NCI-H774 (cell line): ENCODE results near the gene BMF.

ENCODE experiments used
- DNase-seq: peaks from one replicate; lab custom pipeline; 2025; lab: John Stamatoyannopoulos, UW

Gene BMF

GRCh38 chr15:40065166-40065565 lies 43.5 kb downstream of the BMF start:
- DNase-seq = peak; percentile 71

- no peak for DNase-seq
Observed at GRCh38 chr15:40064231-40064894, 44.3 kb downstream of the BMF start.

DNA sequence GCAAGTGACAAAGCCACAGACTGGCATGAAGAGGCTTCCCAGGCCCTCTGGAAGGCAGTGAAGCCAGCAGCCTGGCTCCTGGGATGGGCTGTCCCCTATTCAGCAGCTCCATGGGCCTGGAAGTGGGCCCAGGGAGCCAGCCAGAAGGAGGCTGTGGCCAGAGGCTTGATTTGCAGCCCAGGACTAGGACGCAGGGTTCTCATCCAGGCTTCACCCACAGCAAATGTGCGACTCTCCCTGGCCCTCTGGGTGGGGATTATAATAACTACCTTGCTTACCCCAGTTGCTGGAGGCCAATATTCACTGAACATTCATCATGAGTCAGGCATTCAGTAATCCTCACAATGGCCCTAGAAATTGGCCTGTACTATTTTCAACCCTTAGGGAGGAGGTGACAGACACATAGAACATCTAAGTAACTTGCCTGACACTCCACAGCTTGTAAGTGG lies 45.1 kb downstream of the BMF start:
- DNase-seq = no peak

- no peak for DNase-seq
Observed at GRCh38 chr15:40062816-40063562, 45.7 kb downstream of the BMF start.

- DNase-seq = no peak
Observed at GRCh38 chr15:40061212-40061901, 47.3 kb downstream of the BMF start.

- no peak for DNase-seq
Observed at GRCh38 chr15:40060236-40060961, 48.3 kb downstream of the BMF start.

DNA sequence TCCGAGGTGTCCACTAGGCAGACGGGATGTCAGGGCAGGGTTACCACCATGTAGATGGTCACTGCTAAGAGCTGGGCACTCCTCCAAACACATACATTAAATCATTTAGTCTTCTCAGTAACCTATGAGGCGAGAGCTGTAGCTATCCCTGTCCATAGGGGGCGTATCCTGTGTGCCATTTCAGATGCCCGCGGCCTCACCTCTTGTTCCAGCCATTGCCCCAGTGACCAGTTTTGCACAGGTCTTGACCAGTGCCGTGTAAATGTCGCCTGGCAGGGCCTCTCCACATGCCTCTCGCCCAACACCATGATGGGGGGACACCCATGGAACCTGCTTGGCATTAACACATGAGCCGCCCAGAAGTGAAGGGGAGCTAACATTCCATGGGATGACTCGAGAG lies 48.9 kb downstream of the BMF start:
- DNase-seq = no peak

DNA sequence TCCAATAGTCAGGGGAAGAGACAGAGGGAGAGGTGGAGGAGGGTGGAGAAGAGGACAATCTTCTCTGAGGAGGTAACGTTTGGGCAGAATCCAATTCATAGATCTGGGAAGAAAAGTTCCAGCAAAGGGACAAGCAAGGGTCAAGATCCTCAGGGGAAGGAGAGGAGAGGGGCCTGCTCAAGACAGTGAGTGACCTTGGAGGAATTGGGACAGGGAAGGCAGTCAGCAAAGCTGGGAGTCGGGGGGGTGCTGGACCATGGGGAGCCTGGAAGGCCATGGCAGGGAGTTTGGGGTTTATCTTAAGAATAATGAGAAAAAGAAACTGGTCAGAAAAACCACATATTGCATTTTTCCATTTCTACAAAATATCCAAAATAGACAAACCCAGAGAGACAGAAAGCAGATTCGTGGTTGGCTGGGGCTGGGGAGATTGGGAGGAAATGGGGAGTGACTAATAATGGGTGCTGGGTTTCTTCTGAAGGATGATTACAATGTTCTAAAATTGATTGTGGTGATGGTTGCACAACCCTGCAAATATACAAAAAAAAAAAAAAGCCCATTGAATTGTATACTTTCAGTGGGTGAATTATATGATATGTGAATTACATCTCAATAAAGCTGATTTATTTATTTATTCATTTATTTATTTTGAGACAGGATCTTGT lies 50.1 kb downstream of the BMF start:
- no peak for DNase-seq

- no peak for DNase-seq
Observed at GRCh38 chr15:40055576-40056293, 52.9 kb downstream of the BMF start.

GRCh38 chr15:40054855-40055575 lies 53.7 kb downstream of the BMF start:
- DNase-seq = peak; percentile 38

DNA sequence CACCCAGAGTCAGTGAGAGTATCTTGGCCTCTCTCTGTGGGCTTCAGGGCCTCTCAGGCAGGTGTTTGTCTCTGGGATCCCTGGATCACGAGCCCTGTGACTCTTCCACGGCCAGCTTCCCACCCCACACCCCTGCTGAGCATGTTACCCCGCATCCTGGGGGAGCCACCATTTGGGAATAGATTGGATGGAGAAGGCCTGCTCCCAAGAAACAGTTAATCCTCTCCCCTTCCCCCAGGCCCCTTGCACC lies 54.1 kb downstream of the BMF start:
- DNase-seq = no peak

DNA sequence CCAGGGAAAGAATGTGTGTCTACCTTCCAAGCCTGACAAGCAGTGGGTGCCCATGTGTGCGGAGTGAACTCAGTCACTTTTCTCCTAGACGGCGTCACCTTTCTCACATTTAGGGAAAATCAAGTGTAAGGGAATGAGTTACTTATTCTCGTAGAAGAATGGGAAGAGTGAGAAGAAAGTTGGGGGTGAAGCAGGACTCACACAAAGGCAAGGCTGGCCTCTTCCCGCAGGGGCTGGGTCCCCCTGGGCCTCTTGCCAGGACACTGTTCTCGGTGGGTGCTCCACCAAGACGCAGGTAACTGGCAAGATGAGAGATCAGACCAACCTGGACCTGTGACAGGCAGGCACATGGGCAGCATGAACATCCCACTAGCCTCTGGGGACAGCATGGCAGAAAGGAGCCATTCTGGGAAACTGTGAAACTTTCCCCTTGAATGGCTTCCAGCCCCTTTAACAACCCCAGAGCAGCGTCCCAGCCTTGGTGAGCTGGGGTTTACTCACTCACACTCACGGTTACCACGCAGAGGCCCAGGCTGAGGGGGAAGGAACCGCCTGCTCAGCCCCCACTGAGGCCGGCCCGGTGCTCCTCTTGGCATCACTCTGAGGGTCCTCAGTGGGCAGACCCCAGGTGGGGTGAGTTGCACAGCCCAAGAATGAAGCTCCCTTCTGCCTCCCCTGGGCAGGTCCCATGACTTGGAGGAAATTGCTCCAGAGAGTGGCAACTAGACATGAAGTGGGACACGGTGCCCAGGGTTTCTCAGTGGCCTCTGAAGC lies 54.7 kb downstream of the BMF start:
- DNase-seq = no peak

DNA sequence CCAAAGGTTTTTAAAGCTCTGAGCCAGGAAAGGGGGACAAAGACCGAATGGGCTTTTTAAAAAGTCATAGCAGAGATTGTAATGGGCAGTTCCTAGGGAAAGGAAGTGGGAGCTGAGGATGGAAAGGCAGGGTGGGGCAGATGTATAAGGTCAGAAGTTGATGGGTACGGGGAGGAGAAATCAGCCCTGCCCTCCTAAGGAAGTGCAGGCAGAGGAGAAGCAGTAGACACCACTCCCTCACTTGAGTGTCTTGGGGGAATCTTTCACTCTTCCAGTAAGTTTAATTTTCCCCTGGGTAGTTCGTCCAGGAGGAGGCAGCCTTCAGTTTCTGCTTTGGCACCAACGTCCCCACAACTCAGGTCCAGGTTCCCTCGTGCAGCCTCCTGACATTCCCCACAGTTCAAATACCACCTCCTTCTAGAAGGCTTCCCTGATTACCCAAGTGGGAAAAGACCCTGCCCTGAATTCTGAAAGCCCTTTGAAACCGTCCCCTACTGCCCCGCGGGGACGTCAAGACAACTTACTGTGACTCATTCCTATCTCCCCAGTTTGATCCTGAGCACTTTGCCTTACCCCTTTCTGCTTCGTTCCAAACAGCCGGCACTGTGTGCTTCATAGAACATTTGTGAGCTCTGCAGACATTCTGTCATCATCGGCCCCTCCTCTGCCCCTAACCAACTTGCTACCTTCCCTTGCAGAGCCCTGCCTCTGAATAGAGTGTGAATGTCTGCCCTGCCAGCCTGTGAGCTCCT lies 55.4 kb downstream of the BMF start:
- DNase-seq = no peak

- no peak for DNase-seq
Observed at GRCh38 chr15:40052604-40053003, 56.1 kb downstream of the BMF start.

DNA sequence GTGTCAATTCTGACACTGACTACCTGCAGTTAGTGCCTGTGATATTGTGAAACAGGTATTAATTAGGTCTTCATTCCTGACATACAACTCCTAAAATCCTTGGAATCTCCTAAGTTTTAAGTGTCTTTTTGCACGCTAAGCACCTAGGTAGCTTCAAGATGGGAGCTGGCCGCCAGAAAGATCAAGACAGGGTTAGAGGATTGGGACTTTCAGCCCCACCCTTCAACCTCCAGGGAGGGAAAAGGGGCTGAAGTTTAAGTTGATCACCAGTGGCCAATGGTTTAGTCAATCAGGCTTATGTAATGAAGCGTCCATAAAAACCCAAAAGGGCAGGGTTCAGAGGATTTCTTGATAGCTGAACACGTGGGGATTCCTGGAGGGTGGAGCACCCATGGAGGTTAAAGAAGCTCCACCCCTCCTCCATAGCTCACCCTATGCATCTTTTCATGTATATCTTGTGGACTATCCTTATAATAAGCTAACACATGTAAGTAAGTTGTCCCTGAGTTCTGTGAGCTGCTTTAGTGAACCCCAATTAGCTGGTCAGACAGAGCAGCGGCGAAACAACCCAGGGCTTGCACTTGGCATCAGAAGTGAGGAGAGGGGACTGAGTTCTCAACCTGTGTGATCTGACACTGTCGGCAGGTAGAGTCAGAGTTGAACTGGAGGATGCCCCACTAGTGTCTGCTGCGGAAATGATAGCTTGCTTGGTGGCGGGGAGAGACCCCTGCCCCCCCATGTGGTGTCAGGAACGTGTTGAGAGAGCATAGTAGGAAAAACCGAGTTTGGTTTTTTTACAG lies 56.9 kb downstream of the BMF start:
- no peak for DNase-seq

DNA sequence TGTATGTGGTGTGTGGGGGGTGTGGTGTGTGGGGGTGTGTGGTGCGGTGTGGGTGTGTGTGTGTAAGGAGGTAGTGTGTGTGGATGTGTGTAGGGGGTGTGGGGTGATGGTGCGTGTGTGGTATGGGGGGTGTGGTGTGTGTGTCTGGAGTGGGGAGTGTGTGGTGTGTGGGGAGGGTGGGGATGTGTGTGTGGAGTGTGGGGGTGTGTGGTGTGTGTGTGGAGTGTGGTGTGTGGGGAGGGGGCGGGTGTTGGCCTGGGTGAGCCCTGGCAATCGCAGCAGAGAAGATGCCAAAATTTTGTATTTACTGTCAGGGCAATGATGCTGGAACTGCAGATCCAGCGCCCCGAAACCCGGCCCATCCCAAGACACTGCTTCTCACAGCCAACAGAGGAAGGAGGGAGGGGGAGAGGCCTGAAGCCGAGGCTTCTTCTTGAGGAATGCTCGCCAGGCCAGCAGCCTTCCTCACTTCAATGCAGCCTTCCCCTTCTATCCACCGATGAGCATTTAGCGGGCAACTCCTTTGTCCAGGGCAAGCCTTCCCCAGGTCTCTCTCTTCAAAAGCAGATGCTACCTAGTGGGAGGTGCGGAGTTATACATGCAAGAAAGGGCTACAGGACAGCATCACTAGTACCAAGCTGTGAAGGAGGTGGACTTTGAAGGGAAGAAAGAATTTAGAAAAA lies 57.8 kb downstream of the BMF start:
- no peak for DNase-seq

DNA sequence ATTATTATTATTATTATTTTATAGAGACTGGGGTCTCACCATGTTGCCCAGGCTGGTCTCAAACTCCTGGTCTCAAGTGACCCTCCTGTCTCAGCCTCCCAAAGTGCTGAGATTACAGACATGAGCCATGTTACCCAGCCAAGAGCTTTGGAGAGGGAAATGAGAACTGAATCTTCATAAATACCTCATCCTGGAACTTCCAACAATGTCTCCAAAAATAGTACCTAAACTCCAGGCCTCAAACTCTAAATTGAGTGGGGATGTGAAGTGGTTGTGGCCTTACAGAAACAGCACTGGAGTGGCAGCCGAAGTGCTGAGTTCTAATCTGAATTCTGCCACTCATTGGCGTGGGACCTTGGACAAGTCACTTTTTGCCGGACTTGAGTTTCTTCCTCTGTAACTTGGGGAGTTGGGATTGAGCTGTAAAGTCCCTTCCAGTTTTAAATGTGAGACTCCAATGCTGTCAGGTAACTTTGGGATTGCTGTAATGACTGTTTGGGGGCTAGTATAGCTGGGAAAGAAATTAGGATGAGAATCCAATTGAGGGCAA lies 59.7 kb downstream of the BMF start:
- DNase-seq = no peak
